ENCODE results near the gene CTSW. TPM values are rescaled to one million over a fixed set of nuclear protein-coding genes. Genes with fewer than 3 reads are reported as not detected.

Gene CTSW
- total RNA-seq, 1 donor = not detected

GRCh38 chr11:65866509-65867283, 12.9 kb upstream of the CTSW start:
- no peak overlapping the region for H3K27ac ChIP-seq (ENCODE audit: low read depth, low read length)
- peak; percentile 72 for DNase-seq (ENCODE audit: insufficient read length, low spot score, missing footprints)
- H3K4me2 ChIP-seq (ENCODE audit: insufficient read depth, low read length) = no peak overlapping the region
- no peaks in the 10 kb centered on the region for H3K9me3 ChIP-seq (ENCODE audit: low read depth, low read length)
- H2AFZ ChIP-seq (ENCODE audit: low read length) = no peak overlapping the region
- peaks cover 87% of the 10 kb centered on the region for H3K36me3 ChIP-seq (ENCODE audit: insufficient read depth, low read length)
- H4K20me1 ChIP-seq (ENCODE audit: insufficient read depth, low read length) = peaks cover 35% of the 10 kb centered on the region
- H3K4me3 ChIP-seq (ENCODE audit: insufficient read depth, low read length) = no peak overlapping the region
- TF ChIP-seq CTCF (IDR thresholded peaks at IDR 0.05; ENCODE audit: extremely low read depth, low read depth, low read length) = no peak
- H3K4me1 ChIP-seq (ENCODE audit: insufficient read depth, low read length) = peaks cover 21% of the 10 kb centered on the region
- no peaks in the 10 kb centered on the region for H3K27me3 ChIP-seq (ENCODE audit: insufficient read depth, low read length)
- peaks cover 59% of the 10 kb centered on the region for H3K79me2 ChIP-seq (ENCODE audit: insufficient read depth, low read length)

GRCh38 chr11:65867284-65868071, 12.2 kb upstream of the CTSW start:
- Histone ChIP-seq H2AFZ (ENCODE audit: low read length) (no peak overlapping the region), H3K4me1 (ENCODE audit: insufficient read depth, low read length) (peaks cover 15% of the 10 kb centered on the region), H3K4me2 (ENCODE audit: insufficient read depth, low read length) (no peak overlapping the region), H3K36me3 (ENCODE audit: insufficient read depth, low read length) (peaks cover 79% of the 10 kb centered on the region), H3K27me3 (ENCODE audit: insufficient read depth, low read length) (no peaks in the 10 kb centered on the region), H3K9me3 (ENCODE audit: low read depth, low read length) (no peaks in the 10 kb centered on the region), H3K4me3 (ENCODE audit: insufficient read depth, low read length) (no peak overlapping the region), H4K20me1 (ENCODE audit: insufficient read depth, low read length) (peaks cover 35% of the 10 kb centered on the region), H3K79me2 (ENCODE audit: insufficient read depth, low read length) (peaks cover 55% of the 10 kb centered on the region), H3K27ac (ENCODE audit: low read depth, low read length) (no peak overlapping the region)
- DNase-seq (ENCODE audit: insufficient read length, low spot score, missing footprints) = peak; percentile 82
- TF ChIP-seq CTCF (IDR thresholded peaks at IDR 0.05; ENCODE audit: extremely low read depth, low read depth, low read length) = no peak

DNA sequence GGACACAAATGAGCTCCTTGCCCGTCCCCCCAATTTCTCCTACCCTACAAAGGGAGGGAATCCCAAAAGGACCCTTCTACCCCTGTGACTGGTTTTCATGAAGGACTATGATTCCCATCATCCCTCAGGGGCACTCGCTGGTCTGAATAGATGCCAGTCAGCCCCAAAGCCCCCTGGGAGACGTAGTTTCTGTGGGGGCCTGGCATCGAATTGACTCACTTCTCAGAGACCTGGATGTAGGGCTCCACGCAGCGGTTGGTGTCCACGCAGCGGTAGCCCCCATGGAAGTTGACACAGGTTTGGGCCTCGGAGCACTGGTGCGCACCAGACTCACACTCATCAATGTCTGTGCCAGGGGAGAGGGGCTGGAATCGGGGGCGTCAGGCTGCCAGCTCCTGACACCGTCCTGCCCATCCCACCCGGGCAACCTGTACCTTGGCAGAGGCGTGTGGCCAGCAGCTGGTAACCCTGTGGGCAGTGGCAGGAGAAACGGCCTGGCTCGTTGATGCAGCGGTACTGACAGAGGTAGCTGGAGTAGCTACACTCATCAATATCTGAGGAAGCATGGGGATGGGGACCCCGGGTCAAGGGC, 11.5 kb upstream of the CTSW start:
- Histone ChIP-seq H2AFZ (ENCODE audit: low read length) (no peak overlapping the region), H3K27ac (ENCODE audit: low read depth, low read length) (no peak overlapping the region), H3K9me3 (ENCODE audit: low read depth, low read length) (no peaks in the 10 kb centered on the region), H3K4me1 (ENCODE audit: insufficient read depth, low read length) (peaks cover 18% of the 10 kb centered on the region), H3K79me2 (ENCODE audit: insufficient read depth, low read length) (peaks cover 51% of the 10 kb centered on the region), H3K4me2 (ENCODE audit: insufficient read depth, low read length) (no peak overlapping the region), H4K20me1 (ENCODE audit: insufficient read depth, low read length) (peaks cover 34% of the 10 kb centered on the region), H3K27me3 (ENCODE audit: insufficient read depth, low read length) (no peaks in the 10 kb centered on the region), H3K36me3 (ENCODE audit: insufficient read depth, low read length) (peaks cover 73% of the 10 kb centered on the region), H3K4me3 (ENCODE audit: insufficient read depth, low read length) (no peak overlapping the region)
- no peak for TF ChIP-seq CTCF (IDR thresholded peaks at IDR 0.05; ENCODE audit: extremely low read depth, low read depth, low read length)
- DNase-seq (ENCODE audit: insufficient read length, low spot score, missing footprints) = peak; percentile 79

DNA sequence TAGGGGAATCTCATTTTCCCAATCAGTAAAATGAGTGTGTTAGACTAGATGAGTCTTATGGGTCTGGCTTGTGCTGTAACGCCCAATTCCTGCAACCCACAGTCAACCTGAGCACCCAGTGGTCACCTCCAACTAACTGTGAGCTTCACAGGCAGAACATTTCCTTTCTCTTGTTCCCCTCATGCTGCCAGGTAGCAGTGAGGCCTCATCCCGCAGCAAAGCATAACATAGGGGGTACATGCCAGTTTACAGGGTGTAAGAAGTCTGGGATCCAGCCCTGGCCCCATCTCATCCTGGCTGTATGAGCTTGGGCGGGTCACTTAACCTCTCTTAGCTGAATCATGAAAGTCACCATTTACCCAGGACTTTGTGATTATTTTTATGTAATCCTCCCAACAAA, 10.7 kb upstream of the CTSW start:
- H3K4me1 ChIP-seq (ENCODE audit: insufficient read depth, low read length) = peaks cover 20% of the 10 kb centered on the region
- no peak overlapping the region for H3K4me3 ChIP-seq (ENCODE audit: insufficient read depth, low read length)
- TF ChIP-seq CTCF (IDR thresholded peaks at IDR 0.05; ENCODE audit: extremely low read depth, low read depth, low read length) = no peak
- H2AFZ ChIP-seq (ENCODE audit: low read length) = no peak overlapping the region
- peaks cover 48% of the 10 kb centered on the region for H3K79me2 ChIP-seq (ENCODE audit: insufficient read depth, low read length)
- no peaks in the 10 kb centered on the region for H3K27me3 ChIP-seq (ENCODE audit: insufficient read depth, low read length)
- no peaks in the 10 kb centered on the region for H3K9me3 ChIP-seq (ENCODE audit: low read depth, low read length)
- H3K4me2 ChIP-seq (ENCODE audit: insufficient read depth, low read length) = no peak overlapping the region
- H4K20me1 ChIP-seq (ENCODE audit: insufficient read depth, low read length) = peaks cover 32% of the 10 kb centered on the region
- H3K27ac ChIP-seq (ENCODE audit: low read depth, low read length) = no peak overlapping the region
- peaks cover 67% of the 10 kb centered on the region for H3K36me3 ChIP-seq (ENCODE audit: insufficient read depth, low read length)
- DNase-seq (ENCODE audit: insufficient read length, low spot score, missing footprints) = peak; percentile 87

Data from osteoblast (primary cell).